Transverse colon (tissue), 4 donors: ENCODE results near the gene ABLIM2. TPM values are rescaled to one million over a fixed set of nuclear protein-coding genes. Genes with fewer than 3 reads are reported as not detected.
A peak's percentile ranks its signal among the peaks of the same experiment; 100 is the strongest.

Experiments used
- DNase-seq: peaks from one replicate; pipeline ENCODE4 v3.0.0-alpha.2; 2019
- H3K27ac ChIP-seq, 4 donors: fragments of 200-600 bp; sonication (generic); 2 replicates each; pipeline ENCODE4 v1.5.1; 2016 to 2018; ENCODE audit warnings: inconsistent platforms in 4 of 4
- H3K27me3 ChIP-seq: fragments of 200-600 bp; sonication (generic); 2 replicates; pipeline ENCODE4 v1.5.1; 2017; ENCODE audit warnings: inconsistent platforms
- H3K36me3 ChIP-seq, 4 donors: fragments of 200-600 bp; sonication (generic); 2 replicates each; pipeline ENCODE4 v1.5.1; 2017 to 2019; ENCODE audit warnings: inconsistent platforms in 4 of 4
- H3K4me1 ChIP-seq, 4 donors: fragments of 200-600 bp; sonication (generic); 2 replicates each; pipeline ENCODE4 v1.5.1; 2017 to 2020; ENCODE audit warnings: inconsistent platforms in 4 of 4
- H3K4me3 ChIP-seq, 4 donors: fragments of 200-600 bp; sonication (generic); 1 replicate in 1 of 4; 2 replicates in 3 of 4; pipeline versions ENCODE4 v1.5.1 to v1.6.1; 2017 to 2019; ENCODE audit warnings: inconsistent platforms in 4 of 4
- H3K9me3 ChIP-seq, 2 donors: fragments of 200-600 bp; sonication (generic); 2 replicates each; pipeline ENCODE4 v1.5.1; 2017 to 2019; ENCODE audit warnings: inconsistent platforms in 2 of 2
- CTCF ChIP-seq, 5 experiments: fragments of 200-600 bp in 3 of 5; fragments of 450-650 bp in 2 of 5; sonication (generic) in 3 of 5; IDR thresholded peaks; 1 replicate in 2 of 5; 2 replicates in 3 of 5; pipeline ENCODE4 v1.5.1; 2016 to 2017; ENCODE audit warnings: antibody characterized with exemption in 5 of 5, inconsistent platforms in 3 of 5, mild to moderate bottlenecking in 2 of 5, moderate library complexity in 1 of 5
- EP300 ChIP-seq: sonication (generic); formaldehyde crosslinking; IDR thresholded peaks from one replicate; pipeline ENCODE4 v1.6.1; 2017; ENCODE audit warnings: antibody characterized with exemption, low read depth
- POLR2A ChIP-seq: fragments of 450-650 bp; IDR thresholded peaks from one replicate; pipeline ENCODE4 v1.6.1; 2016; ENCODE audit warnings: antibody characterized with exemption, mild to moderate bottlenecking, moderate library complexity
- POLR2AphosphoS5 ChIP-seq, 3 donors: sonication (generic); formaldehyde crosslinking; IDR thresholded peaks; one replicate each; pipeline ENCODE4 v1.6.1; 2016; ENCODE audit warnings: antibody characterized with exemption in 3 of 3
- WGBS, 2 donors: methylation state at CpG; one replicate each; pipeline ENCODE4 v1.1.5; 2018; ENCODE audit warnings: low coverage in 1 of 2; 5-methylcytosine and 5-hydroxymethylcytosine counted together
- in situ Hi-C, 4 donors: fragments of 200-750 bp; cut with MboI; loops; one replicate each; pipeline versions ENCODE4 v1.15.0 to v1.15.1; 2017; ENCODE audit warnings: low sequenced_read_pairs in 3 of 4, low pct_ligation_motif_present in 1 of 4, low pct_unique_long_range_greater_than_20kb in 1 of 4
- intact Hi-C: fragments of 100-400 bp; cut with DNase I; formaldehyde crosslinking; loops from one replicate; pipeline ENCODE4 v1.15.1; 2023; ENCODE audit warnings: low total_unique reads
- total RNA-seq, 4 donors: library from RNA; depleted of rRNA; stranded (reverse); fragments of >200 nt; gene quantifications; one replicate each; pipeline ENCODE4 v1.1.0, GENCODE V29; 2016

ABLIM2 gene
- total RNA-seq, 4 donors from 2014 or later: 3.2 to 58.4 (median 14.2) TPM

- intact Hi-C loops (no loop called here), in situ Hi-C loops (no loop called here)
- TF ChIP-seq POLR2AphosphoS5 (IDR thresholded peaks at IDR 0.05): no peak
- TF ChIP-seq POLR2A: no peak
- TF ChIP-seq CTCF (IDR thresholded peaks at IDR 0.05): no peak
- TF ChIP-seq EP300: no peak
- Histone ChIP-seq H3K27me3 (no peaks in the 10 kb centered on the region), H3K4me3 (peak overlapping the region in 2 of 4 donors; percentile 5 to 52), H3K4me1 (peaks cover 6 to 31% (median 28%) of the 10 kb centered on the region in 4 donors), H3K27ac (peak overlapping the region in 3 of 4 donors; percentile 19 to 85 (median 34)), H3K36me3 (no peaks in the 10 kb centered on the region), H3K9me3 (no peaks in the 10 kb centered on the region)
- peak; percentile 42 for DNase-seq
- 39% methylated on average over 9 of the region's 9 CpGs; no CpG with 5 or more reads in 1 of the 2 donors for WGBS, 2 donors
These were observed 42.7 kb upstream of the ABLIM2 start for GRCh38 chr4:8201321-8201781.

- peaks cover 6 to 26% (median 24%) of the 10 kb centered on the region in 4 donors for H3K4me1 ChIP-seq
- TF ChIP-seq EP300 (no peak), POLR2AphosphoS5 (IDR thresholded peaks at IDR 0.05) (peak in 2 of 3 donors; percentile 39 to 42), CTCF (IDR thresholded peaks at IDR 0.05) (no peak), POLR2A (peak; percentile 43)
- H3K27ac ChIP-seq: peak overlapping the region; percentile 76 to 87 (median 80)
- intact Hi-C loops: no loop called here
- 70% methylated on average over 30 of the region's 30 CpGs; no CpG with 5 or more reads in 1 of the 2 donors for WGBS, 2 donors
- peak overlapping the region in 3 of 4 donors; percentile 21 to 52 (median 42) for H3K4me3 ChIP-seq
- in situ Hi-C loops: no loop called here
- no peaks in the 10 kb centered on the region for H3K36me3 ChIP-seq
- H3K27me3 ChIP-seq: no peaks in the 10 kb centered on the region
- peak; percentile 50 for DNase-seq
- no peaks in the 10 kb centered on the region for H3K9me3 ChIP-seq
These were observed 41.8 kb upstream of the ABLIM2 start for GRCh38 chr4:8200302-8200975.

GRCh38 chr4:8199594-8200301 is 41.1 kb upstream of the ABLIM2 start:
- peak overlapping the region; percentile 13 to 52 (median 32) for H3K4me3 ChIP-seq
- in situ Hi-C loops: no loop called here
- WGBS, 2 donors: 25% methylated on average over 24 of the region's 26 CpGs; no CpG with 5 or more reads in 1 of the 2 donors
- peak; percentile 42 for DNase-seq
- peak overlapping the region; percentile 76 to 87 (median 80) for H3K27ac ChIP-seq
- intact Hi-C loops: no loop called here
- peaks cover 6 to 26% (median 24%) of the 10 kb centered on the region in 4 donors for H3K4me1 ChIP-seq
- H3K27me3 ChIP-seq: no peaks in the 10 kb centered on the region
- no peak for TF ChIP-seq CTCF (IDR thresholded peaks at IDR 0.05)
- TF ChIP-seq POLR2A: no peak
- TF ChIP-seq POLR2AphosphoS5 (IDR thresholded peaks at IDR 0.05): no peak
- no peak for TF ChIP-seq EP300
- H3K9me3 ChIP-seq: no peaks in the 10 kb centered on the region
- H3K36me3 ChIP-seq: no peaks in the 10 kb centered on the region

GRCh38 chr4:8198906-8199593 is 40.4 kb upstream of the ABLIM2 start, which contains the start of gene SH3TC1:
Gene SH3TC1, plus strand, starts transcription at chr4:8199290. Its CDS starts 5,905 bp downstream, at chr4:8205195.
- peak within 1 kb of the TSS; percentile 76 to 87 (median 80) for H3K27ac ChIP-seq
- intact Hi-C loops: no loop called here
- TF ChIP-seq CTCF (IDR thresholded peaks at IDR 0.05): no peak
- peak; percentile 81 to 86 (median 83) for TF ChIP-seq POLR2AphosphoS5 (IDR thresholded peaks at IDR 0.05)
- TF ChIP-seq POLR2A: peak; percentile 81
- H3K9me3 ChIP-seq: no peaks in the 10 kb centered on the region
- in situ Hi-C loops: no loop called here
- peaks cover 6 to 26% (median 24%) of the 10 kb centered on the region in 4 donors for H3K4me1 ChIP-seq
- 11 to 40% methylated on average over 1 to 14 of the region's 32 CpGs for WGBS, 2 donors
- no peaks in the 10 kb centered on the region for H3K27me3 ChIP-seq
- DNase-seq: peak; percentile 92
- H3K4me3 ChIP-seq: peak within 1 kb of the TSS; percentile 13 to 52 (median 32)
- H3K36me3 ChIP-seq: no peaks in the 10 kb centered on the region
